Endothelial cell of umbilical vein (primary cell): ENCODE data around the gene RALBP1.

ENCODE experiments used
- CTCF ChIP-seq, 2 donors: IDR thresholded peaks; 1 replicate in 1 of 2; 2 replicates in 1 of 2; pipeline ENCODE4 v1.5.1; 2011; ENCODE audit warnings: low read length in 2 of 2, mild to moderate bottlenecking in 2 of 2, moderate library complexity in 2 of 2, control low read depth in 1 of 2, inconsistent platforms in 1 of 2, low read depth in 1 of 2; ENCODE audit not compliant: insufficient read depth in 1 of 2; ENCODE audit errors: extremely low read depth in 1 of 2
- EZH2 ChIP-seq: IDR thresholded peaks from 2 replicates; pipeline ENCODE4 v1.6.1; 2012; ENCODE audit warnings: borderline replicate concordance, low read depth, mild to moderate bottlenecking, moderate library complexity, low read length, inconsistent platforms; ENCODE audit not compliant: severe bottlenecking
- FOS ChIP-seq: IDR thresholded peaks from 2 replicates; pipeline ENCODE4 v1.6.1; 2011; ENCODE audit warnings: mild to moderate bottlenecking, low read length, moderate library complexity, borderline replicate concordance; ENCODE audit not compliant: insufficient read depth
- JUN ChIP-seq: IDR thresholded peaks from 2 replicates; pipeline ENCODE4 v1.6.1; 2011; ENCODE audit warnings: borderline replicate concordance, low read depth; ENCODE audit not compliant: insufficient read length, insufficient read depth
- MAX ChIP-seq: IDR thresholded peaks from 2 replicates; pipeline ENCODE4 v1.6.1; 2011; ENCODE audit not compliant: insufficient read depth, insufficient read length
- MYC ChIP-seq: IDR thresholded peaks from one replicate; pipeline ENCODE4 v1.6.1; 2011; ENCODE audit warnings: mild to moderate bottlenecking, low read depth, low read length
- POLR2A ChIP-seq: IDR thresholded peaks from 2 replicates; pipeline ENCODE4 v1.6.1; 2012; ENCODE audit warnings: low read depth, mild to moderate bottlenecking, control low read depth, low read length
- POLR2AphosphoS5 ChIP-seq: IDR thresholded peaks from 2 replicates; pipeline ENCODE4 v1.6.1; 2012; ENCODE audit warnings: low read depth, mild to moderate bottlenecking, control low read depth, low read length, moderate library complexity; ENCODE audit not compliant: insufficient read depth

GRCh38 chr18:9494778-9495331, 19.5 kb downstream of the RALBP1 start:
- TF ChIP-seq POLR2AphosphoS5 (no peak), POLR2A (no peak), CTCF (IDR thresholded peaks at IDR 0.05; ENCODE audit: extremely low read depth in 1 of 2, insufficient read depth in 1 of 2, low read depth in 1 of 2, low read length in 2 of 2) (no peak), EZH2 (no peak), MAX (no peak), FOS (no peak), MYC (no peak), JUN (no peak)
